ENCODE data around the gene CXCR4. TPM values are rescaled to one million over a fixed set of nuclear protein-coding genes. Genes with fewer than 3 reads are reported as not detected.

CXCR4 gene
- polyA plus RNA-seq, 1 of the 3 experiments (the other 2 are of a cell fraction), result 0.48 TPM

Other genes starting within 250 kb of the CXCR4 start
- gene MCM6, start 241.7 kb downstream of the CXCR4 start, polyA plus RNA-seq (2012; rRNA removed), result 18.4 and 18.9 TPM in 2 replicates
- gene DARS1, start 132.5 kb downstream of the CXCR4 start, polyA plus RNA-seq (2012; rRNA removed), result 52.2 and 68.8 TPM in 2 replicates

All from SK-N-SH (cell line).